HG03060 (cell line): ENCODE results near the gene ERVW-1.
"Not testable (repeated sequence)": the region's sequence is repeated elsewhere in the genome, so short reads cannot be mapped to it uniquely, and the experiment has no call there.

Source experiments
- ATAC-seq: cut with Tn5 transposase; IDR thresholded peaks from one replicate; pipeline ENCODE4 v1.9.1; 2021; ENCODE audit warnings: low read depth, moderate number of reproducible peaks; ENCODE audit not compliant: unreplicated experiment

Gene ERVW-1

GRCh38 chr7:92477681-92478080, at the start of gene ERVW-1:
ERVW-1 (minus strand) TSS chr7:92477946; CDS start chr7:92470381, 7,565 bp downstream.
- not testable (repeated sequence) for ATAC-seq

DNA sequence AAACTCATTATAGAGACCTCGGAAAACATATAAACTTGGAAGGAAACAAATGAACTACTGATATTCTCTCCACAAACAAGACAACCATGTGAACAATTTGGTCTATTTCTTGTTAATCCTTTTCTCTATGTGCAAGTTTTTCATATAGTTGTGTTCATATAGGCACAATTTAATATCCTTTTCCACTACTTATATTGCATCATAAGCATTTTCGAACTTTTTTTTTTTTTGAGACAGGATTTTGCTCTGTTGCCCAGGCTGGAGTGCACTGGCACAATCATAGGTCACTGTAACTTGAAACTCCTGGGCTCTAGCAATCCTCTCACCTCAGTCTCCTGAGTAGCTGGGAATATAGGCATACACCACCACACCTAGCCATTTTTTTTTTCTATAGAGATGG, 45.4 kb upstream of the ERVW-1 start:
- no peak for ATAC-seq

DNA sequence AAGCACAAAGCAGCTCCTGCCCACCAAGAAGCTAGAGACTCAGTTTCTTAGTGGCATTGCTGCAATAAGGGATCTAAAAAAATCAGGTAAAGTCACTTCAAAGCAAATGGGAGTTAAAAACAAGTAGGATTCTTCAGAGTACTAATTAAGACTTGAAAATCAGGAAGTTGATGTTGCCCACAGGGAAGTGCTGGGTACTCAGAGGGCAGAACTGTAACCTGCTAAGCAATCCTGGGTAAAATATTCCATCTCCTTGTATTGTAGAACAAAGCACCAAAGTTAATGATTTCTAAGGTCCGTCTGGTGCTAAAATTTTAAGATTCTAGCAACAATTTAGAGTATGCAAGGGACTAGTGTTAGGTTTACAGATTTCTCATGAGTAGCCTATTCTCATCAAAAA, 42.3 kb upstream of the ERVW-1 start:
- no peak for ATAC-seq

- no peak for ATAC-seq
These were observed 39.9 kb upstream of the ERVW-1 start for GRCh38 chr7:92517631-92518030.

- no peak for ATAC-seq
These were observed 35.6 kb upstream of the ERVW-1 start for GRCh38 chr7:92513167-92513902.

DNA sequence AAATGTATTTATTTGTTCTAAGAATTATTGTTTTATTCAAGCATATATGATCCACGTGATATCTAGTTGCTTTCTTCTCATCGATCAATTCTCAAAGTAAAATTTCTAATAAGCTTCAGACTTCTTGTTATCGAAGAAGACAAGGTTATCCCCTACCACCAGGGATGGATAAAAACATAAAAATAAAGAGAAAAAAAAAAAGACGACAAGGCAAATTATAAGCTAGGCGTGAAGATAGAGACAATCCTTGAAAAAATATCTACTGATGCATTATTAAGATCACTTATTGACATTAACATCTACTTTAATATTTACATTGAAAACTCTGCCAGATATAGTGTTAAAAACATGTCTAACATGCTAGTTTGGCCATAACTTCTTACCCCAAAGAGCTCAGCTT, 31.2 kb upstream of the ERVW-1 start:
- no peak for ATAC-seq

- ATAC-seq, result no peak
These were observed 28.6 kb upstream of the ERVW-1 start for GRCh38 chr7:92506363-92506762.

DNA sequence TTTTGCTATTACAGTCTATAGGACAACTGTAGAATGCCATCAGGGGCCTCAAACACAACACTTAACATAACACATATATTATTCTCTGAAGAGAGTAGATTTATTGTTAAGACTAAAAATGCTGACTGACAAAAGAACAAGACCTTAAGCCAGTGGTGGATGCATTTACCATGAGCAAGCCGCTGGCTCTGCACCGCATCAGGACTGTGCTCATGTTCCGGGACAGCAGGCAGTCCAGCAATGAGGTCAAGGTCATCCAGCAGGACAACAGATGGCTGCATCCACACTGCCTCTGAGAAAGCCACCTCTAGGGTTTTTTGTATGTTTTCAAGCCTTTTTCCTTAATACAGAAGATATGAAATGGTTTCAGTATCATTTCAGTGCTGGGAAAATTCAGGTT, 26.8 kb upstream of the ERVW-1 start:
- ATAC-seq, result no peak

DNA sequence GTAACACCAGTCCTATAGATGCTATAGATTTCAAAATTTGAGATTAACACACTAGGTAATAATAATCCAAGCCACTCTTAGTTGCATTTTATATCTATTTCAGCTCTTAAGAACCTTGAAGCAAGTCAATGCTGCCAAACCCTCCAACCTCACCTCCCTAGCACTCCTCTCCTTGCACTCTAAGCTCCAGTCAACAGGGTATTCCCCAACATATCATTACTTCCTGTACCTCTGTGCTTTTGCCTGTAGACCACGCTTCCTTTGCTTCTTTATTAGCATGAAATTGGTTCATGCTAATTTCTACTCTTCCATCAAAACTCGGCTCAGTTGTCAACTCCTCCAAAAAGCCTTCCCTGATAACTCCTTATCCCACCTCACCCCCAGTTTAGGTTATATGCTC, 26.0 kb upstream of the ERVW-1 start:
- no peak for ATAC-seq

- no peak for ATAC-seq
These were observed 20.8 kb upstream of the ERVW-1 start for GRCh38 chr7:92498557-92498956.

GRCh38 chr7:92496876-92497275, 19.1 kb upstream of the ERVW-1 start:
- ATAC-seq, result no peak

DNA sequence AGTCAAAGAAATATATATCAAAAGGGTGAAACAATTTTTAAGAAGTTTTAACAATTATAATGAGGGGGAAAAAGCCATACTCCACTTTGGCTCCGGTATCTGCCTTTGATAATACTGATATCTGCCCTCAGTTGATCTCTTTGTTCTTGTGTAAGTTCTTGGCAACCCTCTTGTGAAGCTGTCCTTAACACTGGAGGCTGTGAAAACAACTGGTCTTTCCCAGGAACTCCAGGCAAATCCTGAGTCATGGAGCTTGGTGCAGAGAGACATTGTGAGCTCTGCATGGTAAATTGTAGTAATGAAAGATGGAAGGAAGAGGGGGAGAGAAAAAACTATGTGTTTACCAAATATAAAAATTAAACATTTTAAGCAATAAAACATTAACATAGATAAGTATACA, 11.9 kb upstream of the ERVW-1 start:
- no peak for ATAC-seq

GRCh38 chr7:92487804-92488203, 10.1 kb upstream of the ERVW-1 start:
- no peak for ATAC-seq

- ATAC-seq, result no peak
These were observed 8.2 kb upstream of the ERVW-1 start for GRCh38 chr7:92485974-92486373.

DNA sequence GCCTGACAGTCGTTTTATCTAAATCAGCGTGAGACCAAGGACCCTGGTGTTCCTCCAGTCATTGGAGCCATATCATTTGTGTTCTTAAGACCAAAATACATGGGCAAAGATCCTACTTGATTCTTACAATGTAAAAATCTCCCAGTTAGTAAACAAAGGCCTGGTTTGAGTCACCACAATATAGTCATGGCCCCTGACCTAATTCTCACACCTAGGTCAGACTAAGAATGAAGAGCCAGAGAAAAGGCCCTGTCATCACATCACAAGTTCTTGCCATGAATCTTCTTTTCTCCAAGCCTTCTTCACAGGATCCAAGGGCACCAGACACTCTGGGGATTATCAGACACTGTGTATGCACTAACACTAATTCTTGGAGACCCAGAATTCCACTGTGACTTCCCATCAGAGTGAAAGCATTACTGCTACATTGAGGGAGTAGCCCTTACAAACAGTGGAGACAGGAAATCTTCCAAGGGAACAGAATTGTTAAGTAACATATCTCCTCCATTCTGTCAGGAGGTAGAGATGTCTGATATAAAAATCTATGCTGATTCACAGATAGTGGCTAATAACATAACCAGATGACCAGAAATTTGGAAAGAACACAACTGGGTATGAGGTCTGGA, 7.6 kb upstream of the ERVW-1 start:
- ATAC-seq, result no peak

DNA sequence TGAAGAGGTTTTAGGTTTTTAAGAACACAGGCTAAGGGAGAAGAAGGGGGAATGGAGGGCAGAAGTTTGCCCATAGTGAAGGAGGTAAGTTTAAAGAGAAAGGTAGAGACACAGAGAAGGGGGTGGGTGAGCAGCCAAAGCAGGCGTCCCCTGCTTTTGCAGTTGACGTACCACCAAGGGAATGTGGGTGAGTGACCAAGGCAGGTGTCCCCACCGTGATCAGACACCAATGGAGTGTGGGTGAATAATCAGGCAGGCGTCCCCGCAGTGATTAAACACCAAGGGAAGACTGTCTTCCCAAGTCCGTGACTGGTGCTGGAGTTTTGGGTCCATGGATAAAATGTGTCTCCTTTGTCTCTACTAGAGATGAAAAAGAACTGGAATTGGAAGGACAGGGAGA, 6.5 kb upstream of the ERVW-1 start:
- not testable (repeated sequence) for ATAC-seq

DNA sequence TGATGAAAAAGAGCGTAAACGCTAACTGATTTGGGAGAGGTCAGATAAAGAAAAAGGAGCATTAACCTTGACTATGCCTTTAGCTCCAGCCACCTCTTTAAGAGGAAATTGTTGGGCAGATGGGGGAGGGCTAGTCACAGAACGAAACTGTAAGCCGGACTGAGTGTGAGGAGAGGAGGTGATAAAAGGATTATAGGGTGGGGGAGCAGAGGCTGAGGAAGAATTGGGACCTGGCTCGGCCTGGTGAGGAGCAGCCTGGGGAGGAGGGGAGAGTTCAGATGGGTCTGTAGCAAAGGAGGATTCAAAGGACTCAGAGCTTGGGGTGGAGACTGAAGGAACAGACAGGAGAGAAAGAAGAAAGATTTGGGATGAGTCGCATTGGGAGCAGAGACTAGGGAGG, 5.9 kb upstream of the ERVW-1 start:
- ATAC-seq, result not testable (repeated sequence)

DNA sequence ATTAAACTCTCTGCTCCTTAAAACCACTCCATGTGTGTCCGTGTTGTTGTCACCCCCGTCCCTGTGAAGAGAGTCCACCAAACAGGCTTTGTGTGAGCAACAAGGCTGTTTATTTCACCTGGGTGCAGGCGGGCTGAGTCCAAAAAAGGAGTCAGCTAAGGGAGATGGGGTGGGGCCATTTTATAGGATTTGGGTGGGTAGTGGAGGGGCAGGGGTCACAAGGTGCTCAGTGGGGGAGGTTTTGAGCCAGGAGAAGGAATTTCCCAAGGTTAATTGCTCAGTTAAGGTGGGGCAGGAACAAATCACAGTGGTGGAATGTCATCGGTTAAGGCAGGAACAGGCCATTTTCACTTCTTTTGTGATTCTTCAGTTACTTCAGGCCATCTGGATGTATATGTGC, 1.4 kb upstream of the ERVW-1 start:
- ATAC-seq, result not testable (repeated sequence)

DNA sequence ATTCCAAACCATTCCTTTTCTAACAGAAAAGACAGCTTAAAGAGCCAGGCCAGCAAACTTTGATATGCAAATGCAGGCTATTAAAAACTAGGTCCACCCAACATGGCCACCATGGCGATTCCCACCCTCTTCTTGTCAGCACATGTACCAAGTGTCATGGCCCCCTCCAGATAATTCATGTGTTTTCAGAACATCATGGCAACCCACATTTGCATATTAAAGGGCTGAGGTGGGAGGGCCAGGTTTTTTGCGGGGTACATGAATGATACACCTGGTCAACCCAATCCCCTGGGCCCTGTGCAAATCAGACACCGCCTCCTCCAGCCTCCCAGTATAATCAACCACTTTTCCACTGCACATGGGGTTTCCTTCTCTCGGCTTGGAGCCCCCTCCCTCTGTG, 965 bp upstream of the ERVW-1 start:
- ATAC-seq, result no peak

DNA sequence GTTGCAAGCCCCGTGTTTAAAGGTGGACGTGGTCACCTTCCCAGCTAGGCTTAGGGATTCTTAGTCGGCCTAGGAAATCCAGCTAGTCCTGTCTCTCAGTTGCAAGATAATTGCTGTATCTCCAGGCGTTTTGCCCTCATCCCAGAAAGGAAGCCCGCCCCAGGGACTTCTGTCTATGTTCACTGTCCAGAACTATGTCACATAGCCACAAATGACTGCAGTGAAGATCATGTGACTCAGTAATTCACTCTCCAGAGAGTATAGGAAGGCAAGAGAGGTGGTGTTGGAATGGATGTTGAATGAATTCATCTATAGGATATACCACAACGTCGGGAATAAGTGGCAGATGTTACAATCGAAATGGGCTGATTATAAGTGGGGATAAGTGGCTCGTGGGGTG, 349 bp upstream of the ERVW-1 start:
- no peak for ATAC-seq

DNA sequence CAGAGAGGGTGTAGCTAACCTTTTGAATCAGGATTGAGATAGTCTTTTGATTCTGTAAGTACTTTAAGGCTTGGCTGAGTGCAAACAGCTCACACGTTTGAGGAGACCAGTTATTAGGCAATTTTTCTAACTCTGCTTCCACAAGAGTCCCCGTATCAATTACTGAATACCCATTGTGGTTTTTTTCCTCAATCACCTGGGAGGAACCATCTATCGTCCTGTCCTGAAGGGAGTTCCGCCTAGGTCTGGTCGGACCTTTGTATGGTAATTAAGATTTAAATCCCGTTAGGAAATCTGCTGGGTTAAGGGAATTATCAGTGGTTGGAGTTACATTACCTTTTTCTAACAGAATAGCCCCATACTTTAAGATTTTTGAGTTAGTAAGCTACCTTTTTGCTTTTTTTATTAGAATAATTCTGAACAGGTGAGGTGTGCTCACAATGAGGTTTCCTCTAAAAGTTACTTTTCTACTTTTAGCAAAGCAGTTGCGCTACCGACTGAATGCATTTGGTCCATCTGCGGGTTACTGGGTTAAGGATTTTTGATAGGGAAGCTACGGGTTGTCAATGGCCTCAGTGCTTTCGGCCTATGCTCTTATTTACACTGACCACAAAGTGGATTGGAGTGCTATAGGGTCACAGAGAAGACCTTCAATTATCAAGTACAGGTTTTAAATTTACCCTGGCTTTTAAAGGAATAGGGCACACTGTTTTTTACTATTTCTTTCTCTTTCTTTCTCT, 1.7 kb downstream of the ERVW-1 start:
- not testable (repeated sequence) for ATAC-seq
